ENCODE data around the gene MLXIP. TPM values are rescaled to one million over a fixed set of nuclear protein-coding genes. Genes with fewer than 3 reads are reported as not detected.
A peak's percentile ranks its signal among the peaks of the same experiment; 100 is the strongest.

MLXIP gene
- total and polyA plus RNA-seq, 12 donors, result 13.7 to 98.1 (median 40.1) TPM

DNA sequence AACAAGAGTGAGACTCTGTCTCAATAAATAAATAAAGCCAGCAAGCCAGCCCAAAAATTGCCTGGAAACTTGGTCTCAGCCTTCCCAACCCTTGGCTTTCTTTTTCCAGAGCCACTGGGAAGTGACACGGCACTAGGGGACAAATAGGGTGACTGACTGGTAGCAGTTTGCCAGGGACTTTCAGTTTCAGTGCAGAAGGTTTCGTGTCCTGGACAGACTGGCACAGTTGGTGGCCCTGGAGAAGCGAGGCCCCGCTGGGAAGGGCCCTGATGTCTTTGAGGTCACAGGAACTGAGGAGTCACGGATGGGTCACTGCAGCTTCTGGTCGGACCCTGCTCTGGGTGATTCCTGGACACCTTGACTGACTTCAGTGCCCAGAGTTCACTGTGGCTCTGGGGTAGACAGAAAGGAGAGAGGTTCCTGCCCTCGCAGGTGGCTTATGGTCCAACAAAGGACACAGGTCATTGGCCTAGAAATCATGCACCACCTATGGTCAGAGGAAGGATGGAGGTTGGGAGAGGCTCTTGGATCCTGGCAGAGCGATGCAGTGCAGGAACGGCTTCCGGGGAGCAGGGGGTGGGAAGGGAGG lies 107.0 kb downstream of the MLXIP start:
- H3K9me3 ChIP-seq (replicated peaks in 1 of 3), result no peaks in the 10 kb centered on the region
- TF ChIP-seq POLR2A (IDR thresholded peaks at IDR 0.05) (no peak), CTCF (IDR thresholded peaks at IDR 0.05) (no peak)
- no peaks in the 10 kb centered on the region for H3K4me1 ChIP-seq (replicated peaks in 1 of 2)
- H3K36me3 ChIP-seq (replicated peaks in 1 of 2), result no peaks in the 10 kb centered on the region
- no peak overlapping the region for H3K27ac ChIP-seq
- H3K27me3 ChIP-seq, result no peaks in the 10 kb centered on the region
- DNase-seq, result no peak
- intact Hi-C loops (cut with DNase I), result loop anchor here in 1 of 2 donors (10.0 kb wide), 1 partner anchor 131 kb away; no protein-coding TSS in a partner anchor
- H3K4me3 ChIP-seq, result no peak overlapping the region
- 88 to 95% (median 90%) methylated on average over 6 to 10 of the region's 10 CpGs for WGBS, 4 donors

DNA sequence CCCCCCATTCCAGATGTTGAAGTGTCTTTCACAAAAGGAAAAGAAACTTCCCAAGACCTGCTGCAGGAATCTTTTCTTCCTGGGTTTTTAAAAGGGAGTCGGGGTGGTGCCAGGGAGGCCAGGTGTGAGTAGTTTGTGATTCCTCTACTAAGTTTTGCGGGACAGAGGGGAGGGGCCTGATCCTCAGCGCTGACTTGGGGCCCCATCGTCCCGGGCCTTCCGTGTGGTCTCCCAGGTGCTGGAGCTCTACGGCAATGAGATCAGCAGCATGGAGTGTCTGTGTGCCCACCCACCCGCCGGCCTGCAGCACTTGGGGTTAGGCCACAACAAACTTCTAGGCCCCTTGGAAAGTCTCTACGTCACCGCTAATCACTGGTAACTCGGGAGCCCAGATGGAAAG lies 108.9 kb downstream of the MLXIP start:
- H3K27ac ChIP-seq, result no peak overlapping the region
- intact Hi-C loops (cut with DNase I), result loop anchor here in 1 of 2 donors (10.0 kb wide), 1 partner anchor 133 kb away; no protein-coding TSS in a partner anchor
- no peak overlapping the region for H3K4me3 ChIP-seq
- no peak for TF ChIP-seq POLR2A (IDR thresholded peaks at IDR 0.05)
- no peak for TF ChIP-seq CTCF (IDR thresholded peaks at IDR 0.05)
- H3K9me3 ChIP-seq (replicated peaks in 1 of 3), result no peaks in the 10 kb centered on the region
- H3K4me1 ChIP-seq (replicated peaks in 1 of 2), result no peaks in the 10 kb centered on the region
- WGBS, 4 donors, result 82 to 88% (median 84%) methylated on average over 8 to 12 of the region's 12 CpGs
- no peak for DNase-seq
- no peaks in the 10 kb centered on the region for H3K36me3 ChIP-seq (replicated peaks in 1 of 2)
- H3K27me3 ChIP-seq, result no peaks in the 10 kb centered on the region

DNA sequence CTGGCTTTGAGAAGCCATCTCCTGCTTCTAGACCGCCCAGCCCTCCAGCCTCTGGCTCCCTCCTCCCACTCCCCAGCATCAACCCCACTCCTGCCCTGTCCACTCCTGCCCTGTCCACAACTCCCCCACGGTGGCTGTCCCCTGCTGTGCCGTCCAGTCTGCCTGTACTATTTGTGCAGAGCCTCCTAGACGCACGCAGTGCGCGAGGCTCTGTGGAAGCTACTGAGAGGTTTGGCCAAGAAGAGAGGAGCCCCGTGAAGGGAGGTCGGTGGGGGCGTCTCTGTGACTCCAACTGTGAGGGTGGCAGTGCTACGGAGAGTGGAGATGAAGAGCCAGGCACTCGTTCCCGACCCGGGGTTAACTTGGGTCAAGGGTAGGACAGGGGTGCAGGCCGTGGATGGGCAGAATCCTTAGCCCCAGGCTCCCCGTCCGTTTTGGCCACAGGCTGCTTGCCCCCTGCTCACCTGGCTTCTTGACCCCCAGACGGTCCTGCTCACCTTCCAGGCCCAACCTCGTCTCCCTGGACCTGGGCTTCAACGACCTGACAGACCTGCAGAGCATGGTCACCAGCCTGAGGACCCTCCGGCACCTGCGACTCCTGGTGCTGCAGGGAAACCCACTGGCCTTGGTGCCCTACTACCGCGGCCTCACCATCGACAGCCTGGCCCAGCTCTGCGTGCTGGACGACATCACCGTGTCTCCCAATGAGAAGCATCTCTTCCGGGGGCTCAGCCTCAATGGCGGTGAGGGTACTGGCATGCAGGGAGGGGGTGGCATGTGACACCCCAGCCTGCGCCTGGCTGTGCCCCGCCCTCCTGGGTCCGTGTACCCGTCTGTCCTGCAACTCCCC lies 111.3 kb downstream of the MLXIP start:
- 79 to 87% (median 82%) methylated on average over 22 to 34 of the region's 34 CpGs for WGBS, 4 donors
- intact Hi-C loops (cut with DNase I), result loop anchor here in 1 of 2 donors (10.0 kb wide), 1 partner anchor 135 kb away; no protein-coding TSS in a partner anchor
- Histone ChIP-seq H3K27ac (no peak overlapping the region), H3K4me3 (no peak overlapping the region), H3K27me3 (no peaks in the 10 kb centered on the region), H3K9me3 (replicated peaks in 1 of 3) (no peaks in the 10 kb centered on the region), H3K4me1 (replicated peaks in 1 of 2) (no peaks in the 10 kb centered on the region), H3K36me3 (replicated peaks in 1 of 2) (no peaks in the 10 kb centered on the region)
- TF ChIP-seq CTCF (IDR thresholded peaks at IDR 0.05) (no peak), POLR2A (IDR thresholded peaks at IDR 0.05) (no peak)
- DNase-seq, result no peak

GRCh38 chr12:122190842-122191668 lies 112.5 kb downstream of the MLXIP start:
- 61 to 64% (median 62%) methylated on average over 16 to 18 of the region's 18 CpGs for WGBS, 4 donors
- Histone ChIP-seq H3K4me1 (replicated peaks in 1 of 2) (no peaks in the 10 kb centered on the region), H3K9me3 (replicated peaks in 1 of 3) (no peaks in the 10 kb centered on the region), H3K27ac (no peak overlapping the region), H3K36me3 (replicated peaks in 1 of 2) (no peaks in the 10 kb centered on the region), H3K4me3 (no peak overlapping the region), H3K27me3 (no peaks in the 10 kb centered on the region)
- intact Hi-C loops (cut with DNase I), result no loop called here
- peak; percentile 55 to 87 (median 67) for DNase-seq
- TF ChIP-seq POLR2A (IDR thresholded peaks at IDR 0.05) (no peak), CTCF (IDR thresholded peaks at IDR 0.05) (peak; percentile 56 to 80 (median 74))
